Gastrocnemius medialis (tissue), 4 donors: Measurements from ENCODE around the gene RAD51B.

Experiments used
- POLR2A ChIP-seq, 2 donors: fragments of 450-650 bp; IDR thresholded peaks; one replicate each; pipeline ENCODE4 v1.6.1; 2017; ENCODE audit warnings: antibody characterized with exemption in 2 of 2, mild to moderate bottlenecking in 2 of 2, moderate library complexity in 2 of 2
- TF ChIP-seq, protein P1 (sequence below), 5 experiments: fragments of 450-650 bp in 3 of 5; fragments of 200-600 bp in 2 of 5; sonication (generic) in 2 of 5; IDR thresholded peaks in 4 of 5; conservative IDR thresholded peaks in 1 of 5; 1 replicate in 4 of 5; 2 replicates in 1 of 5; pipeline ENCODE4 v1.5.1; 2016 to 2019; ENCODE audit warnings: antibody characterized with exemption in 5 of 5, mild to moderate bottlenecking in 3 of 5, moderate library complexity in 3 of 5

GRCh38 chr14:68113343-68113930 is 293.9 kb downstream of the RAD51B start:
- no peak for TF ChIP-seq POLR2A (IDR thresholded peaks at IDR 0.05)
- TF ChIP-seq, protein P1, sequence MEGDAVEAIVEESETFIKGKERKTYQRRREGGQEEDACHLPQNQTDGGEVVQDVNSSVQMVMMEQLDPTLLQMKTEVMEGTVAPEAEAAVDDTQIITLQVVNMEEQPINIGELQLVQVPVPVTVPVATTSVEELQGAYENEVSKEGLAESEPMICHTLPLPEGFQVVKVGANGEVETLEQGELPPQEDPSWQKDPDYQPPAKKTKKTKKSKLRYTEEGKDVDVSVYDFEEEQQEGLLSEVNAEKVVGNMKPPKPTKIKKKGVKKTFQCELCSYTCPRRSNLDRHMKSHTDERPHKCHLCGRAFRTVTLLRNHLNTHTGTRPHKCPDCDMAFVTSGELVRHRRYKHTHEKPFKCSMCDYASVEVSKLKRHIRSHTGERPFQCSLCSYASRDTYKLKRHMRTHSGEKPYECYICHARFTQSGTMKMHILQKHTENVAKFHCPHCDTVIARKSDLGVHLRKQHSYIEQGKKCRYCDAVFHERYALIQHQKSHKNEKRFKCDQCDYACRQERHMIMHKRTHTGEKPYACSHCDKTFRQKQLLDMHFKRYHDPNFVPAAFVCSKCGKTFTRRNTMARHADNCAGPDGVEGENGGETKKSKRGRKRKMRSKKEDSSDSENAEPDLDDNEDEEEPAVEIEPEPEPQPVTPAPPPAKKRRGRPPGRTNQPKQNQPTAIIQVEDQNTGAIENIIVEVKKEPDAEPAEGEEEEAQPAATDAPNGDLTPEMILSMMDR (IDR thresholded peaks at IDR 0.05 in 4 of 5, conservative IDR thresholded peaks at IDR 0.05 in 1 of 5): no peak
